Endothelial cell of umbilical vein (primary cell): ENCODE measurements around the gene AFTPH. TPM values are rescaled to one million over a fixed set of nuclear protein-coding genes. Genes with fewer than 3 reads are reported as not detected.

Experiments used
- BruUV-seq: library from RNA; stranded (reverse); fragments of 400-500 nt; replicated peaks from 2 replicates; lab custom pipeline; 2021; lab: Mats Ljungman, UMichigan
- CTCF ChIA-PET: fragments of 300-600, 350-600 bp; sonication (Branson Sonifier 250); formaldehyde crosslinking; loops from one replicate; lab custom pipeline; 2021; ENCODE audit warnings: antibody characterized with exemption, inconsistent platforms; lab: Charles Lee
- POLR2A ChIA-PET: fragments of 300-600, 350-600 bp; sonication (Branson Sonifier 250); formaldehyde crosslinking; loops from one replicate; lab custom pipeline; 2021; ENCODE audit warnings: antibody characterized with exemption, inconsistent platforms; lab: Charles Lee
- DNase-seq: peaks from one replicate; pipeline ENCODE4 v3.0.0-alpha.2; 2011; ENCODE audit warnings: low read depth, low spot score
- FAIRE-seq: peaks from 2 replicates; lab custom pipeline; 2011; peaks lifted over from hg19 to GRCh38; lab: Jason Lieb, UNC
- H2AFZ ChIP-seq: 2 replicates; pipeline ENCODE4 v1.6.0; 2012; ENCODE audit warnings: low read depth, low read length, control low read depth, inconsistent platforms
- H3K27ac ChIP-seq: 2 replicates; pipeline ENCODE4 v1.5.1; 2011; ENCODE audit warnings: low read depth, mild to moderate bottlenecking, control low read depth, low read length, moderate library complexity; ENCODE audit not compliant: insufficient read depth
- H3K27me3 ChIP-seq, 2 experiments: 2 replicates each; pipeline versions ENCODE4 v1.6.0 to v1.6.1; 2011; ENCODE audit warnings: low read length in 2 of 2, mixed read lengths in 1 of 2; ENCODE audit not compliant: control insufficient read depth in 2 of 2, insufficient read depth in 2 of 2
- H3K36me3 ChIP-seq, 2 experiments: 2 replicates in 1 of 2; 3 replicates in 1 of 2; pipeline ENCODE4 v1.5.1; 2011; ENCODE audit warnings: low read length in 2 of 2, mild to moderate bottlenecking in 1 of 2, moderate library complexity in 1 of 2; ENCODE audit not compliant: control insufficient read depth in 2 of 2, insufficient read depth in 2 of 2; ENCODE audit errors: extremely low read depth in 1 of 2
- H3K4me1 ChIP-seq: 3 replicates; pipeline ENCODE4 v1.5.1; 2011; ENCODE audit warnings: mild to moderate bottlenecking, low read length; ENCODE audit not compliant: control insufficient read depth, insufficient read depth; ENCODE audit errors: extremely low read depth
- H3K4me2 ChIP-seq: 2 replicates; pipeline ENCODE4 v1.6.1; 2011; ENCODE audit warnings: low read length, control low read depth, mixed read lengths; ENCODE audit not compliant: insufficient read depth
- H3K4me3 ChIP-seq, 3 experiments: fragments of 200-600 bp in 1 of 3; sonication (generic), shearing (Covaris generic) in 1 of 3; replicated peaks in 1 of 3; 2 replicates each; pipeline ENCODE4 v1.5.1; 2011 to 2016; ENCODE audit warnings: control low read depth in 3 of 3, low read length in 3 of 3, mild to moderate bottlenecking in 2 of 3, inconsistent platforms in 1 of 3, low read depth in 1 of 3, moderate library complexity in 1 of 3; ENCODE audit not compliant: insufficient read depth in 1 of 3
- H3K79me2 ChIP-seq: 2 replicates; pipeline ENCODE4 v1.6.0; 2012; ENCODE audit warnings: low read length, inconsistent platforms; ENCODE audit not compliant: control insufficient read depth, insufficient read depth
- H3K9ac ChIP-seq: replicated peaks from 2 replicates; pipeline ENCODE3; 2011; ENCODE audit warnings: low read length, control low read depth; ENCODE audit not compliant: insufficient read depth; ENCODE audit errors: extremely low read depth
- H3K9me1 ChIP-seq: replicated peaks from 3 replicates; pipeline ENCODE4 v1.6.0; 2011; ENCODE audit warnings: mild to moderate bottlenecking, low read length; ENCODE audit not compliant: control insufficient read depth, insufficient read depth; ENCODE audit errors: extremely low read depth
- H3K9me3 ChIP-seq: replicated peaks from 2 replicates; pipeline ENCODE4 v1.5.1; 2012; ENCODE audit warnings: low read length, inconsistent platforms; ENCODE audit not compliant: control insufficient read depth, insufficient read depth
- H4K20me1 ChIP-seq: replicated peaks from 2 replicates; pipeline ENCODE3; 2011; ENCODE audit warnings: mild to moderate bottlenecking, low read length; ENCODE audit not compliant: control insufficient read depth, insufficient read depth; ENCODE audit errors: extremely low read depth
- EZH2 ChIP-seq: IDR thresholded peaks from 2 replicates; pipeline ENCODE4 v1.6.1; 2012; ENCODE audit warnings: borderline replicate concordance, low read depth, mild to moderate bottlenecking, moderate library complexity, low read length, inconsistent platforms; ENCODE audit not compliant: severe bottlenecking
- FOS ChIP-seq: IDR thresholded peaks from 2 replicates; pipeline ENCODE4 v1.6.1; 2011; ENCODE audit warnings: mild to moderate bottlenecking, low read length, moderate library complexity, borderline replicate concordance; ENCODE audit not compliant: insufficient read depth
- GATA2 ChIP-seq: IDR thresholded peaks from 2 replicates; pipeline ENCODE4 v1.7.0; 2011; ENCODE audit warnings: low read depth, mild to moderate bottlenecking, moderate library complexity, mixed read lengths, low read length; ENCODE audit not compliant: insufficient read length, insufficient read depth
- JUN ChIP-seq: IDR thresholded peaks from 2 replicates; pipeline ENCODE4 v1.6.1; 2011; ENCODE audit warnings: borderline replicate concordance, low read depth; ENCODE audit not compliant: insufficient read length, insufficient read depth
- MYC ChIP-seq: IDR thresholded peaks from one replicate; pipeline ENCODE4 v1.6.1; 2011; ENCODE audit warnings: mild to moderate bottlenecking, low read depth, low read length
- POLR2A ChIP-seq: IDR thresholded peaks from 2 replicates; pipeline ENCODE4 v1.6.1; 2012; ENCODE audit warnings: low read depth, mild to moderate bottlenecking, control low read depth, low read length
- POLR2AphosphoS5 ChIP-seq: IDR thresholded peaks from 2 replicates; pipeline ENCODE4 v1.6.1; 2012; ENCODE audit warnings: low read depth, mild to moderate bottlenecking, control low read depth, low read length, moderate library complexity; ENCODE audit not compliant: insufficient read depth
- dilution Hi-C: fragments of 300-500 bp; cut with MboI; formaldehyde crosslinking; loops from one replicate; pipeline ENCODE4 v1.15.0; 2019; ENCODE audit warnings: low sequenced_read_pairs; ENCODE audit not compliant: extremely low pct_ligation_motif_present
- intact Hi-C: fragments of 100-400 bp; cut with micrococcal nuclease; formaldehyde crosslinking; loops from one replicate; pipeline ENCODE4 v1.10.0; 2022
- polyA plus RNA-seq, 4 experiments: library from polyadenylated mRNA; depleted of rRNA in 3 of 4; stranded (reverse) in 3 of 4; unstranded in 1 of 4; fragments of >200 nt; gene quantifications; 2 replicates each; pipeline versions ENCODE4 v1.2.1 to v1.2.3, GENCODE V29; 2011 to 2012; ENCODE audit warnings: missing spikeins in 1 of 4
- total RNA-seq: library from RNA; stranded (reverse); gene quantifications from 2 replicates; pipeline ENCODE4 v1.2.3, GENCODE V29; 2021
- TF ChIP-seq, protein P1 (sequence below), 2 donors: IDR thresholded peaks; 1 replicate in 1 of 2; 2 replicates in 1 of 2; pipeline ENCODE4 v1.5.1; 2011; ENCODE audit warnings: low read length in 2 of 2, mild to moderate bottlenecking in 2 of 2, moderate library complexity in 2 of 2, control low read depth in 1 of 2, inconsistent platforms in 1 of 2, low read depth in 1 of 2; ENCODE audit not compliant: insufficient read depth in 1 of 2; ENCODE audit errors: extremely low read depth in 1 of 2
- TF ChIP-seq, protein P2 (sequence below): IDR thresholded peaks from 2 replicates; pipeline ENCODE4 v1.6.1; 2011; ENCODE audit not compliant: insufficient read depth, insufficient read length

Gene AFTPH
- total and polyA plus RNA-seq, 2 donors (not counting 3 experiments of a cell fraction or from before 2014, with no cell fraction given) = 6.9 to 15.3 TPM

- Histone ChIP-seq H3K4me1 (no peaks in the 10 kb centered on the region), H2AFZ (no peak overlapping the region), H3K79me2 (no peaks in the 10 kb centered on the region), H4K20me1 (no peaks in the 10 kb centered on the region), H3K4me3 (no peak overlapping the region), H3K9me3 (no peaks in the 10 kb centered on the region), H3K27ac (no peak overlapping the region), H3K36me3 (no peaks in the 10 kb centered on the region), H3K4me2 (no peak overlapping the region), H3K27me3 (peaks cover 0 to 2% of the 10 kb centered on the region in 2 experiments), H3K9me1 (no peaks in the 10 kb centered on the region), H3K9ac (no peak overlapping the region)
- FAIRE-seq (no peak), DNase-seq (no peak)
- TF ChIP-seq, protein P1, sequence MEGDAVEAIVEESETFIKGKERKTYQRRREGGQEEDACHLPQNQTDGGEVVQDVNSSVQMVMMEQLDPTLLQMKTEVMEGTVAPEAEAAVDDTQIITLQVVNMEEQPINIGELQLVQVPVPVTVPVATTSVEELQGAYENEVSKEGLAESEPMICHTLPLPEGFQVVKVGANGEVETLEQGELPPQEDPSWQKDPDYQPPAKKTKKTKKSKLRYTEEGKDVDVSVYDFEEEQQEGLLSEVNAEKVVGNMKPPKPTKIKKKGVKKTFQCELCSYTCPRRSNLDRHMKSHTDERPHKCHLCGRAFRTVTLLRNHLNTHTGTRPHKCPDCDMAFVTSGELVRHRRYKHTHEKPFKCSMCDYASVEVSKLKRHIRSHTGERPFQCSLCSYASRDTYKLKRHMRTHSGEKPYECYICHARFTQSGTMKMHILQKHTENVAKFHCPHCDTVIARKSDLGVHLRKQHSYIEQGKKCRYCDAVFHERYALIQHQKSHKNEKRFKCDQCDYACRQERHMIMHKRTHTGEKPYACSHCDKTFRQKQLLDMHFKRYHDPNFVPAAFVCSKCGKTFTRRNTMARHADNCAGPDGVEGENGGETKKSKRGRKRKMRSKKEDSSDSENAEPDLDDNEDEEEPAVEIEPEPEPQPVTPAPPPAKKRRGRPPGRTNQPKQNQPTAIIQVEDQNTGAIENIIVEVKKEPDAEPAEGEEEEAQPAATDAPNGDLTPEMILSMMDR (IDR thresholded peaks at IDR 0.05; ENCODE audit: extremely low read depth in 1 of 2, insufficient read depth in 1 of 2, low read depth in 1 of 2, low read length in 2 of 2) = no peak
- TF ChIP-seq FOS = no peak
- TF ChIP-seq GATA2 = no peak
- TF ChIP-seq, protein P2, sequence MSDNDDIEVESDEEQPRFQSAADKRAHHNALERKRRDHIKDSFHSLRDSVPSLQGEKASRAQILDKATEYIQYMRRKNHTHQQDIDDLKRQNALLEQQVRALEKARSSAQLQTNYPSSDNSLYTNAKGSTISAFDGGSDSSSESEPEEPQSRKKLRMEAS = no peak
- TF ChIP-seq EZH2 = no peak
- no peak for TF ChIP-seq POLR2A
- no peak for TF ChIP-seq POLR2AphosphoS5
- TF ChIP-seq JUN = no peak
- no peak for TF ChIP-seq MYC
- ChIA-PET POLR2A (no interaction called here), CTCF (interaction anchor here (1.8 kb wide), 1 partner anchor 11 kb away, joined by 9 read pairs; no protein-coding TSS in a partner anchor)
- BruUV-seq = no TSS peak
- intact Hi-C loops (no loop called here), dilution Hi-C loops (no loop called here)
Measured at GRCh38 chr2:64610316-64610855, 86.3 kb downstream of the AFTPH start.
